ENCODE results near the gene ANKS1B. TPM values are rescaled to one million over a fixed set of nuclear protein-coding genes. Genes with fewer than 3 reads are reported as not detected.

ANKS1B gene
- total RNA-seq, 1 donor from 2014 or later, result 2.4 TPM

DNA sequence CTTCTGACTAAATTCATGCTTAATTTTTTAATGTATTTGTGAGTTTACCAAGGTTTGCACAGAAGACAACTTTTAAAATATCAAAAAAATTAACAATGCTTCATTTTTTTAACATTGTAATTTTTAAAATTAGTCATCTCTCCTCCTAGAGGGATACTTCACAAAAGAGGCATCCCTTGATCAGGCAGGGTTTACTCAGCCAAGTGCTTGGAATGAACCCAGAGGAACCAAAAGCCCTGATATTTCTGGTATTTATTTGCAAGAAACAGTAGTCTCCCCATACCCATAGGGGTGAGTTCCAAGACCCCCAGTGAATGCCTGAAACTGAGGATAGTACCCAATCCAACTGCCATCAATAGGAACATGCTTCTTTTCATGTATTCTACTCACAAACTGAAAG is 284.7 kb downstream of the ANKS1B start:
- no peaks in the 10 kb centered on the region for H3K27me3 ChIP-seq (ENCODE audit: insufficient read depth, low read length)
- H3K4me2 ChIP-seq (ENCODE audit: low read length), result no peak overlapping the region
- Mint-ChIP-seq H3K36me3 (ENCODE audit: low read depth, unreplicated experiment) (no peaks in the 10 kb centered on the region), H3K4me3 (ENCODE audit: unreplicated experiment) (no peak overlapping the region), H3K9me3 (ENCODE audit: unreplicated experiment) (no peaks in the 10 kb centered on the region), H3K4me1 (ENCODE audit: low read depth, unreplicated experiment) (no peaks in the 10 kb centered on the region), H3K27ac (ENCODE audit: unreplicated experiment) (no peak overlapping the region), H3K27me3 (ENCODE audit: low read depth, unreplicated experiment) (no peaks in the 10 kb centered on the region)
- H3K4me1 ChIP-seq (ENCODE audit: insufficient read depth, low read length), result no peaks in the 10 kb centered on the region
- no peaks in the 10 kb centered on the region for H4K20me1 ChIP-seq (ENCODE audit: insufficient read depth, low read length)
- H3K4me3 ChIP-seq (ENCODE audit: insufficient read depth, low read depth, low read length), result no peak overlapping the region
- TF ChIP-seq, protein P1, sequence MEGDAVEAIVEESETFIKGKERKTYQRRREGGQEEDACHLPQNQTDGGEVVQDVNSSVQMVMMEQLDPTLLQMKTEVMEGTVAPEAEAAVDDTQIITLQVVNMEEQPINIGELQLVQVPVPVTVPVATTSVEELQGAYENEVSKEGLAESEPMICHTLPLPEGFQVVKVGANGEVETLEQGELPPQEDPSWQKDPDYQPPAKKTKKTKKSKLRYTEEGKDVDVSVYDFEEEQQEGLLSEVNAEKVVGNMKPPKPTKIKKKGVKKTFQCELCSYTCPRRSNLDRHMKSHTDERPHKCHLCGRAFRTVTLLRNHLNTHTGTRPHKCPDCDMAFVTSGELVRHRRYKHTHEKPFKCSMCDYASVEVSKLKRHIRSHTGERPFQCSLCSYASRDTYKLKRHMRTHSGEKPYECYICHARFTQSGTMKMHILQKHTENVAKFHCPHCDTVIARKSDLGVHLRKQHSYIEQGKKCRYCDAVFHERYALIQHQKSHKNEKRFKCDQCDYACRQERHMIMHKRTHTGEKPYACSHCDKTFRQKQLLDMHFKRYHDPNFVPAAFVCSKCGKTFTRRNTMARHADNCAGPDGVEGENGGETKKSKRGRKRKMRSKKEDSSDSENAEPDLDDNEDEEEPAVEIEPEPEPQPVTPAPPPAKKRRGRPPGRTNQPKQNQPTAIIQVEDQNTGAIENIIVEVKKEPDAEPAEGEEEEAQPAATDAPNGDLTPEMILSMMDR (IDR thresholded peaks at IDR 0.05; ENCODE audit: insufficient read depth, low read depth, low read length), result no peak
- TF ChIP-seq EZH2 (IDR thresholded peaks at IDR 0.05; ENCODE audit: insufficient read depth, low read length), result no peak
- H3K79me2 ChIP-seq (ENCODE audit: insufficient read depth, low read length), result no peaks in the 10 kb centered on the region
- no peak for FAIRE-seq
- no peaks in the 10 kb centered on the region for H3K9me3 ChIP-seq (ENCODE audit: insufficient read depth, low read depth, low read length)
- no peak for DNase-seq (ENCODE audit: low read depth)
- H3K9ac ChIP-seq (ENCODE audit: low read length), result no peak overlapping the region
- no peaks in the 10 kb centered on the region for H3K36me3 ChIP-seq (ENCODE audit: insufficient read depth, low read length)
- H2AFZ ChIP-seq (ENCODE audit: low read depth, low read length), result no peak overlapping the region
- no peak overlapping the region for H3K27ac ChIP-seq (ENCODE audit: low read depth, low read length)

DNA sequence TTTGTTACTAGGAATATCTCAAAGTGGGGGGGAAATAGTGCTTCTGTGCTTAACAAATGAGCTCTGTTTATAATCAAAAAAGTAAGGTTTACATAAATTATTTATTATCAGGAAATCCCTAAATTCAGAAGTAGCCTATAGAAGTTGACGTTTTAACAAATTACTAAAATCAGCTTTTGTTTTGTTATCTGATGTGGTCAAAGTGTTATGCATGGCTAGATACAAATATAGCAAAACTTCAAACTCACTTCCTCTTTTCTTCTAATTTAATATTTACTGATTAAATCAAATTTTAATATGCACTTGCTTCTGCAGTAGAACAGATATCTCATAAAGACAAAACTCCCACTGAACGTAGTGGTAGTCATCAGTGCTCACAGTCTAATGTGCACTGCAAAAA is 289.7 kb downstream of the ANKS1B start:
- Histone ChIP-seq H4K20me1 (ENCODE audit: insufficient read depth, low read length) (no peaks in the 10 kb centered on the region), H3K27me3 (ENCODE audit: insufficient read depth, low read length) (no peaks in the 10 kb centered on the region), H3K4me2 (ENCODE audit: low read length) (no peak overlapping the region), H3K9me3 (ENCODE audit: insufficient read depth, low read depth, low read length) (peaks cover 5% of the 10 kb centered on the region), H3K79me2 (ENCODE audit: insufficient read depth, low read length) (no peaks in the 10 kb centered on the region), H3K4me3 (ENCODE audit: insufficient read depth, low read depth, low read length) (no peak overlapping the region), H3K27ac (ENCODE audit: low read depth, low read length) (no peak overlapping the region), H3K36me3 (ENCODE audit: insufficient read depth, low read length) (no peaks in the 10 kb centered on the region), H3K4me1 (ENCODE audit: insufficient read depth, low read length) (no peaks in the 10 kb centered on the region), H2AFZ (ENCODE audit: low read depth, low read length) (no peak overlapping the region), H3K9ac (ENCODE audit: low read length) (no peak overlapping the region)
- TF ChIP-seq EZH2 (IDR thresholded peaks at IDR 0.05; ENCODE audit: insufficient read depth, low read length), result no peak
- TF ChIP-seq, protein P1 (IDR thresholded peaks at IDR 0.05; ENCODE audit: insufficient read depth, low read depth, low read length), result no peak
- Mint-ChIP-seq H3K4me1 (ENCODE audit: low read depth, unreplicated experiment) (no peaks in the 10 kb centered on the region), H3K27ac (ENCODE audit: unreplicated experiment) (no peak overlapping the region), H3K36me3 (ENCODE audit: low read depth, unreplicated experiment) (no peaks in the 10 kb centered on the region), H3K27me3 (ENCODE audit: low read depth, unreplicated experiment) (no peaks in the 10 kb centered on the region), H3K9me3 (ENCODE audit: unreplicated experiment) (no peaks in the 10 kb centered on the region), H3K4me3 (ENCODE audit: unreplicated experiment) (no peak overlapping the region)
- no peak for DNase-seq (ENCODE audit: low read depth)
- FAIRE-seq, result no peak

DNA sequence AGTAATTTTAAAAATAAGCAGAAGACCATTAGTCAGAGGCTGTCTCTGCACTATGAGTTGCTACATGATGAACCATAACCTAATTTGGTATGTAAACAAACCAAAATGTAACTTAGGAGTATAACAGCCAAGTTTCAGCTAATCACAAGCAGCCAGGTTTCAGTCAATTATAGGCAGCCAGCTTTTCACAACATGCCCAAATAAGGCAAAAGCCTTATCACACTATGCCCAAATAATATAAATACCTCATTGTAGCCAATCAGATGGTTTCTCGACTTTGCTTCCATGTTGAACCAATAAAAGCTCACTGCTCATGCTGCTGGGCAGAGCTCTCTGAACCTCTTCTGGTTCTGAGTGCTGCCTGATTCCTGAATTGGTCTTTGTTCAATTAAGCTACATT is 298.6 kb downstream of the ANKS1B start:
- Histone ChIP-seq H3K4me2 (ENCODE audit: low read length) (no peak overlapping the region), H4K20me1 (ENCODE audit: insufficient read depth, low read length) (no peaks in the 10 kb centered on the region), H3K4me3 (ENCODE audit: insufficient read depth, low read depth, low read length) (no peak overlapping the region), H3K9ac (ENCODE audit: low read length) (no peak overlapping the region), H3K27ac (ENCODE audit: low read depth, low read length) (no peak overlapping the region), H3K36me3 (ENCODE audit: insufficient read depth, low read length) (no peaks in the 10 kb centered on the region), H2AFZ (ENCODE audit: low read depth, low read length) (no peak overlapping the region), H3K27me3 (ENCODE audit: insufficient read depth, low read length) (no peaks in the 10 kb centered on the region), H3K9me3 (ENCODE audit: insufficient read depth, low read depth, low read length) (peaks cover 5% of the 10 kb centered on the region), H3K4me1 (ENCODE audit: insufficient read depth, low read length) (no peaks in the 10 kb centered on the region), H3K79me2 (ENCODE audit: insufficient read depth, low read length) (no peaks in the 10 kb centered on the region)
- Mint-ChIP-seq H3K36me3 (ENCODE audit: low read depth, unreplicated experiment) (no peaks in the 10 kb centered on the region), H3K4me3 (ENCODE audit: unreplicated experiment) (no peak overlapping the region), H3K9me3 (ENCODE audit: unreplicated experiment) (no peaks in the 10 kb centered on the region), H3K27me3 (ENCODE audit: low read depth, unreplicated experiment) (no peaks in the 10 kb centered on the region), H3K4me1 (ENCODE audit: low read depth, unreplicated experiment) (no peaks in the 10 kb centered on the region), H3K27ac (ENCODE audit: unreplicated experiment) (no peak overlapping the region)
- FAIRE-seq (no peak), DNase-seq (ENCODE audit: low read depth) (no peak)
- TF ChIP-seq, protein P1 (IDR thresholded peaks at IDR 0.05; ENCODE audit: insufficient read depth, low read depth, low read length), result no peak
- no peak for TF ChIP-seq EZH2 (IDR thresholded peaks at IDR 0.05; ENCODE audit: insufficient read depth, low read length)
